SK-N-SH (cell line): ENCODE results near the gene UTF1. TPM values are rescaled to one million over a fixed set of nuclear protein-coding genes. Genes with fewer than 3 reads are reported as not detected.

Source experiments
- CTCF ChIA-PET: fragments of 300-600, 350-600 bp; formaldehyde crosslinking; extraction: SDS; loops from one replicate; lab custom pipeline; 2021; lab: Yijun Ruan, JAX
- POLR2A ChIA-PET: fragments of 350-600 bp; sonication (Branson Sonifier 250); formaldehyde crosslinking; extraction: SDS; loops from one replicate; lab custom pipeline; 2020; ENCODE audit warnings: antibody characterized with exemption, inconsistent platforms; lab: Yijun Ruan, JAX
- DNase-seq: peaks from one replicate; pipeline ENCODE4 v3.0.0; 2012
- H2AFZ ChIP-seq: fragments of 200-600 bp; sonication (generic); 2 replicates; pipeline ENCODE4 v1.8.1; 2016; ENCODE audit warnings: antibody characterized with exemption, mild to moderate bottlenecking, low read depth
- H3F3A ChIP-seq: fragments of 200-600 bp; sonication (generic); replicated peaks from 2 replicates; pipeline ENCODE3; 2016; ENCODE audit warnings: antibody characterized with exemption, mild to moderate bottlenecking; ENCODE audit not compliant: insufficient read depth
- H3K27ac ChIP-seq, 2 experiments: fragments of 200-500 bp in 1 of 2; fragments of 200-600 bp in 1 of 2; sonication (Bioruptor generic) in 1 of 2; sonication (generic), shearing (Covaris generic) in 1 of 2; 2 replicates each; pipeline versions ENCODE4 v1.5.1 to v1.6.1; 2014 to 2016; ENCODE audit warnings: low read depth in 2 of 2, inconsistent platforms in 1 of 2, low read length in 1 of 2, mild to moderate bottlenecking in 1 of 2, mixed read lengths in 1 of 2
- H3K27me3 ChIP-seq: fragments of 200-600 bp; sonication (generic), shearing (Covaris generic); 2 replicates; pipeline ENCODE4 v1.6.1; 2016; ENCODE audit warnings: mixed run types; ENCODE audit not compliant: insufficient read depth
- H3K36me3 ChIP-seq, 2 experiments: fragments of 200-500 bp in 1 of 2; fragments of 200-600 bp in 1 of 2; sonication (Bioruptor generic) in 1 of 2; sonication (generic) in 1 of 2; replicated peaks in 1 of 2; 2 replicates each; pipeline versions ENCODE3 to v1.5.1; 2014 to 2016; ENCODE audit warnings: low read length in 1 of 2, mild to moderate bottlenecking in 1 of 2; ENCODE audit not compliant: insufficient read depth in 2 of 2, control insufficient read depth in 1 of 2
- H3K4me1 ChIP-seq, 2 experiments: fragments of 200-500 bp in 1 of 2; fragments of 200-600 bp in 1 of 2; sonication (Bioruptor generic) in 1 of 2; sonication (generic), shearing (Covaris generic) in 1 of 2; 2 replicates each; pipeline versions ENCODE4 v1.5.1 to v1.6.1; 2014 to 2016; ENCODE audit warnings: low read depth in 1 of 2, low read length in 1 of 2, mixed run types in 1 of 2; ENCODE audit not compliant: insufficient read depth in 2 of 2, control insufficient read depth in 1 of 2
- H3K4me2 ChIP-seq: fragments of 200-600 bp; sonication (generic), shearing (Covaris generic); 2 replicates; pipeline ENCODE4 v1.6.1; 2017; ENCODE audit warnings: mixed run types
- H3K4me3 ChIP-seq, 2 experiments: fragments of 200-500 bp in 1 of 2; fragments of 200-600 bp in 1 of 2; sonication (Bioruptor generic) in 1 of 2; sonication (generic), shearing (Covaris generic) in 1 of 2; 2 replicates each; pipeline versions ENCODE4 v1.5.1 to v1.8.1; 2014 to 2016; ENCODE audit warnings: low read depth in 2 of 2, inconsistent platforms in 1 of 2, low read length in 1 of 2, mild to moderate bottlenecking in 1 of 2, mixed read lengths in 1 of 2, moderate library complexity in 1 of 2
- H3K79me2 ChIP-seq: fragments of 200-600 bp; sonication (generic); 2 replicates; pipeline ENCODE4 v1.8.1; 2017; ENCODE audit warnings: mild to moderate bottlenecking; ENCODE audit not compliant: insufficient read depth
- H3K9ac ChIP-seq: fragments of 200-600 bp; sonication (generic); 2 replicates; pipeline ENCODE4 v1.6.1; 2017; ENCODE audit warnings: mixed run types
- H3K9me2 ChIP-seq: fragments of 200-600 bp; sonication (generic); 2 replicates; pipeline ENCODE4 v1.6.1; 2017; ENCODE audit warnings: mixed run types
- H3K9me3 ChIP-seq: fragments of 200-600 bp; sonication (generic); 2 replicates; pipeline ENCODE4 v1.6.1; 2017; ENCODE audit warnings: mixed run types, mild to moderate bottlenecking, moderate library complexity
- H4K20me1 ChIP-seq: fragments of 200-600 bp; sonication (generic); 2 replicates; pipeline ENCODE4 v1.6.1; 2017; ENCODE audit warnings: mild to moderate bottlenecking, mixed run types; ENCODE audit not compliant: insufficient read depth
- CHD2 ChIP-seq: fragments of 150-350 bp; IDR thresholded peaks from 2 replicates; pipeline ENCODE4 v1.6.1; 2018; ENCODE audit warnings: low read length; ENCODE audit not compliant: partially characterized antibody
- ELF1 ChIP-seq: IDR thresholded peaks from 2 replicates; pipeline ENCODE4 v1.4.0; 2012
- EZH2phosphoT487 ChIP-seq: fragments of 200-600 bp; sonication (generic); IDR thresholded peaks from 2 replicates; pipeline ENCODE4 v1.6.1; 2017; ENCODE audit warnings: low read depth, mixed run types, mild to moderate bottlenecking, antibody characterized with exemption, moderate library complexity, borderline replicate concordance
- FOSL2 ChIP-seq: IDR thresholded peaks from 2 replicates; pipeline ENCODE4 v1.4.0; 2012; ENCODE audit warnings: low read depth, mild to moderate bottlenecking, moderate library complexity, borderline replicate concordance
- FOXJ3 ChIP-seq: sonication (generic); formaldehyde crosslinking; IDR thresholded peaks from 2 replicates; pipeline ENCODE4 v1.5.1; 2020; ENCODE audit warnings: mild to moderate bottlenecking, missing genetic modification reagents
- FOXM1 ChIP-seq: IDR thresholded peaks from 2 replicates; pipeline ENCODE4 v1.4.0; 2012; ENCODE audit warnings: low read depth, mild to moderate bottlenecking
- GATA2 ChIP-seq: sonication (generic); formaldehyde crosslinking; IDR thresholded peaks from 2 replicates; pipeline ENCODE4 v1.5.0; 2020; ENCODE audit warnings: mild to moderate bottlenecking, missing genetic modification reagents
- JUND ChIP-seq: IDR thresholded peaks from 2 replicates; pipeline ENCODE4 v1.4.0; 2012
- MAX ChIP-seq: IDR thresholded peaks from 2 replicates; pipeline ENCODE4 v1.4.0; 2012; ENCODE audit warnings: low read depth
- MXI1 ChIP-seq: IDR thresholded peaks from 2 replicates; pipeline ENCODE4 v1.6.1; 2012; ENCODE audit warnings: mild to moderate bottlenecking, low read depth, low read length, improper control_type of control experiment
- NRF1 ChIP-seq: IDR thresholded peaks from 2 replicates; pipeline ENCODE4 v1.6.1; 2012; ENCODE audit warnings: low read depth, mild to moderate bottlenecking, low read length
- PBX3 ChIP-seq: IDR thresholded peaks from 2 replicates; pipeline ENCODE4; 2012
- POLR2AphosphoS5 ChIP-seq: IDR thresholded peaks from 2 replicates; pipeline ENCODE4 v1.6.1; 2012; ENCODE audit warnings: low read depth, low read length
- RFX5 ChIP-seq: IDR thresholded peaks from 2 replicates; pipeline ENCODE4 v1.6.1; 2012; ENCODE audit warnings: mild to moderate bottlenecking, improper control_type of control experiment, low read length
- SIN3A ChIP-seq: IDR thresholded peaks from 2 replicates; pipeline ENCODE4 v1.6.1; 2012; ENCODE audit warnings: low read depth, mild to moderate bottlenecking, low read length, moderate library complexity, borderline replicate concordance
- TAF1 ChIP-seq: IDR thresholded peaks from 2 replicates; pipeline ENCODE4 v1.6.1; 2012; ENCODE audit warnings: low read depth, mild to moderate bottlenecking, low read length, moderate library complexity, borderline replicate concordance
- USF1 ChIP-seq: IDR thresholded peaks from 2 replicates; pipeline ENCODE4 v1.4.0; 2012; ENCODE audit warnings: low read depth, borderline replicate concordance
- YY1 ChIP-seq: IDR thresholded peaks from 2 replicates; pipeline ENCODE4 v1.4.0; 2012; ENCODE audit warnings: low read depth, mild to moderate bottlenecking
- ZBTB33 ChIP-seq: IDR thresholded peaks from 2 replicates; pipeline ENCODE4 v1.4.0; 2012; ENCODE audit warnings: low read depth, borderline replicate concordance
- WGBS: methylation state at CpG from one replicate; pipeline ENCODE4 v1.1.6; 2017; ENCODE audit warnings: low lambda C conversion rate; 5-methylcytosine and 5-hydroxymethylcytosine counted together
- polyA plus RNA-seq, 3 experiments: library from polyadenylated mRNA; depleted of rRNA; stranded (reverse); fragments of >200 nt; gene quantifications; 2 replicates each; pipeline ENCODE4 v1.2.3, GENCODE V29; 2012

The UTF1 gene
- polyA plus RNA-seq, 1 of the 3 experiments (the other 2 are of a cell fraction) = not detected

GRCh38 chr10:133257489-133258065, 27.6 kb downstream of the UTF1 start:
- no peak overlapping the region for H3K27ac ChIP-seq
- WGBS = 67% methylated on average over 25 of the region's 27 CpGs
- TF ChIP-seq JUND (no peak), USF1 (no peak), EZH2phosphoT487 (no peak), TAF1 (no peak), PBX3 (no peak), MAX (no peak), POLR2AphosphoS5 (no peak), FOXM1 (no peak), FOXJ3 (CRISPR knock-in tag) (no peak), RFX5 (no peak), YY1 (no peak), CHD2 (no peak), FOSL2 (no peak), NRF1 (no peak), ZBTB33 (no peak), GATA2 (CRISPR knock-in tag) (no peak), ELF1 (no peak), MXI1 (no peak), SIN3A (no peak)
- no peaks in the 10 kb centered on the region for H3K36me3 ChIP-seq
- no peaks in the 10 kb centered on the region for H3K9me3 ChIP-seq
- H2AFZ ChIP-seq = no peak overlapping the region
- H3K4me2 ChIP-seq = no peak overlapping the region
- no peaks in the 10 kb centered on the region for H3K27me3 ChIP-seq
- no peaks in the 10 kb centered on the region for H3K79me2 ChIP-seq
- ChIA-PET POLR2A (no interaction called here), CTCF (interaction anchor here (1.1 to 1.3 kb wide), 2 partner anchors 51 to 114 kb away, joined by 3 to 5 read pairs; no protein-coding TSS in a partner anchor)
- H3K4me3 ChIP-seq = no peak overlapping the region
- H3K9ac ChIP-seq = no peak overlapping the region
- DNase-seq = peak; percentile 69
- no peaks in the 10 kb centered on the region for H4K20me1 ChIP-seq
- peaks cover 13 to 16% of the 10 kb centered on the region in 2 experiments; a peak in 3 of 4 replicates for H3K4me1 ChIP-seq
- peaks cover 6% of the 10 kb centered on the region for H3F3A ChIP-seq
- no peaks in the 10 kb centered on the region for H3K9me2 ChIP-seq
